GM12878 (cell line): ENCODE results near the gene ACOT13. TPM values are rescaled to one million over a fixed set of nuclear protein-coding genes. Genes with fewer than 3 reads are reported as not detected.

Experiments
- ATAC-seq: fragments of 200-7000 bp; cut with Tn5 transposase; 3 replicates; pipeline ENCODE4 v1.9.1; 2020; ENCODE audit warnings: mild to moderate bottlenecking, moderate library complexity
- BruUV-seq: library from RNA; stranded (reverse); fragments of 400-500 nt; replicated peaks from 2 replicates; lab custom pipeline; 2021; lab: Mats Ljungman, UMichigan
- CTCF ChIA-PET: fragments of 300-600 bp; sonication (Branson Sonifier 250); formaldehyde crosslinking; extraction: SDS; loops from one replicate; lab custom pipeline; 2021; ENCODE audit warnings: inconsistent platforms; lab: Yijun Ruan, JAX
- POLR2A ChIA-PET: fragments of 350-600 bp; formaldehyde crosslinking; extraction: SDS; loops from one replicate; lab custom pipeline; 2021; ENCODE audit warnings: inconsistent platforms; lab: Charles Lee
- RAD21 ChIA-PET: fragments of 300-600 bp; sonication (Branson Sonifier 250); formaldehyde crosslinking; loops from one replicate; lab custom pipeline; 2023; ENCODE audit warnings: antibody characterized with exemption; ENCODE audit not compliant: unreplicated experiment; lab: Charles Lee
- SMC1A ChIA-PET: fragments of 300-600 bp; sonication (Branson Sonifier 250); formaldehyde crosslinking; loops from one replicate; lab custom pipeline; 2023; ENCODE audit not compliant: unreplicated experiment, uncharacterized antibody; lab: Charles Lee
- DNase-seq: peaks from one replicate; pipeline ENCODE4 v3.0.0-alpha.2; 2011; ENCODE audit warnings: low read depth, low spot score
- FAIRE-seq: peaks from 3 replicates; lab custom pipeline; 2011; peaks lifted over from hg19 to GRCh38; lab: Jason Lieb, UNC
- H2AFZ ChIP-seq: 2 replicates; pipeline ENCODE4 v1.6.0; 2011; ENCODE audit warnings: low read depth, low read length, control low read depth; ENCODE audit not compliant: control insufficient read depth
- H3K27ac ChIP-seq: 2 replicates; pipeline ENCODE4 v1.5.1; 2011; ENCODE audit warnings: control low read depth; ENCODE audit not compliant: control insufficient read depth, insufficient read depth
- H3K27me3 ChIP-seq, 2 experiments: replicated peaks in 1 of 2; 2 replicates each; pipeline versions ENCODE4 v1.6.0 to v1.6.1; 2011; ENCODE audit warnings: low read length in 1 of 2; ENCODE audit not compliant: control insufficient read depth in 2 of 2, insufficient read depth in 2 of 2
- H3K36me3 ChIP-seq, 2 experiments: 2 replicates each; pipeline ENCODE4 v1.5.1; 2011; ENCODE audit warnings: low read length in 1 of 2; ENCODE audit not compliant: control insufficient read depth in 2 of 2, insufficient read depth in 2 of 2
- H3K4me1 ChIP-seq: 2 replicates; pipeline ENCODE4 v1.6.1; 2011; ENCODE audit warnings: mild to moderate bottlenecking, low read length, moderate library complexity, mixed read lengths; ENCODE audit not compliant: control insufficient read depth, insufficient read depth
- H3K4me2 ChIP-seq: 2 replicates; pipeline ENCODE4 v1.6.0; 2011; ENCODE audit warnings: control low read depth; ENCODE audit not compliant: control insufficient read depth, insufficient read depth
- H3K4me3 ChIP-seq: fragments of 200-600 bp; sonication (generic); 2 replicates; pipeline ENCODE4 v1.5.1; 2016
- H3K79me2 ChIP-seq: 2 replicates; pipeline ENCODE4 v1.6.0; 2011; ENCODE audit warnings: low read length; ENCODE audit not compliant: control insufficient read depth, insufficient read depth
- H3K9ac ChIP-seq: 2 replicates; pipeline ENCODE4 v1.8.0; 2011; ENCODE audit warnings: low read length, control low read depth, mixed read lengths; ENCODE audit not compliant: control insufficient read depth, insufficient read depth
- H3K9me3 ChIP-seq: replicated peaks from 3 replicates; pipeline ENCODE4 v1.5.1; 2011; ENCODE audit warnings: mild to moderate bottlenecking, low read length; ENCODE audit not compliant: control insufficient read depth, insufficient read depth
- H4K20me1 ChIP-seq: 2 replicates; pipeline ENCODE4 v1.6.0; 2011; ENCODE audit not compliant: control insufficient read depth, insufficient read depth
- BCL11A ChIP-seq: IDR thresholded peaks from 2 replicates; pipeline ENCODE4 v1.6.1; 2011; ENCODE audit warnings: low read depth, low read length
- BHLHE40 ChIP-seq, 2 experiments: fragments of 450-650 bp in 1 of 2; IDR thresholded peaks; 2 replicates each; pipeline ENCODE4 v1.6.1; 2011 to 2017; ENCODE audit warnings: low read depth in 2 of 2, borderline replicate concordance in 1 of 2, improper control_type of control experiment in 1 of 2, low read length in 1 of 2, mild to moderate bottlenecking in 1 of 2
- FOXK2 ChIP-seq: fragments of 450-650 bp; IDR thresholded peaks from 2 replicates; pipeline ENCODE4 v1.6.1; 2017; ENCODE audit warnings: mild to moderate bottlenecking, moderate library complexity
- FOXM1 ChIP-seq: IDR thresholded peaks from 2 replicates; pipeline ENCODE4 v1.6.1; 2012; ENCODE audit warnings: low read depth, mild to moderate bottlenecking, inconsistent platforms, low read length, moderate library complexity
- LARP7 ChIP-seq: fragments of 450-650 bp; IDR thresholded peaks from 2 replicates; pipeline ENCODE4 v1.6.1; 2017; ENCODE audit warnings: mild to moderate bottlenecking
- MXI1 ChIP-seq: fragments of 150-350 bp; IDR thresholded peaks from 2 replicates; pipeline ENCODE4 v1.6.1; 2011; ENCODE audit warnings: low read depth, mild to moderate bottlenecking, inconsistent platforms, low read length, improper control_type of control experiment
- PBX3 ChIP-seq: IDR thresholded peaks from 2 replicates; pipeline ENCODE4 v1.6.1; 2011; ENCODE audit warnings: mild to moderate bottlenecking, low read depth, low read length, moderate library complexity; ENCODE audit not compliant: insufficient replicate concordance
- TCF7 ChIP-seq: IDR thresholded peaks from 2 replicates; pipeline ENCODE4 v1.6.1; 2014; ENCODE audit warnings: antibody characterized with exemption, borderline replicate concordance
- ZBED1 ChIP-seq: IDR thresholded peaks from 2 replicates; pipeline ENCODE4 v1.6.1; 2016; ENCODE audit warnings: borderline replicate concordance
- ZBTB11 ChIP-seq: fragments of 450-650 bp; formaldehyde crosslinking; IDR thresholded peaks from 2 replicates; pipeline ENCODE4 v1.5.0; 2022; ENCODE audit warnings: mild to moderate bottlenecking, missing genetic modification characterization
- ZBTB33 ChIP-seq: fragments of 450-650 bp; IDR thresholded peaks from 2 replicates; pipeline ENCODE4 v1.6.1; 2017; ENCODE audit warnings: mild to moderate bottlenecking
- ZNF622 ChIP-seq: fragments of 450-650 bp; IDR thresholded peaks from 2 replicates; pipeline ENCODE4 v1.6.1; 2017; ENCODE audit warnings: mild to moderate bottlenecking, inconsistent platforms
- WGBS: methylation state at CpG from one replicate; pipeline ENCODE4 v1.1.6; 2016; ENCODE audit warnings: low lambda C conversion rate; ENCODE audit not compliant: insufficient replicate concordance, insufficient coverage; ENCODE audit errors: missing lambda C conversion rate; 5-methylcytosine and 5-hydroxymethylcytosine counted together
- in situ Hi-C: fragments of 300-500 bp; cut with MboI; formaldehyde crosslinking; loops from 9 replicates; pipeline ENCODE4 v1.14.3; 2018; ENCODE audit warnings: mixed read lengths
- intact Hi-C: fragments of 100-400 bp; cut with micrococcal nuclease; formaldehyde crosslinking; loops from one replicate; pipeline ENCODE4 v1.14.2; 2022; ENCODE audit not compliant: unreplicated experiment
- polyA plus RNA-seq, 11 experiments: library from polyadenylated mRNA; depleted of rRNA in 4 of 11; unstranded in 6 of 11; stranded (reverse) in 5 of 11; fragments of >200 nt; fragmentation: Nextera tagmentation in 4 of 11; fragmentation: Illumina TruSeq in 1 of 11; extraction: Ambion mirVana in 4 of 11; extraction: Trizol in 1 of 11; gene quantifications; 1 replicate in 1 of 11; 2 replicates in 10 of 11; pipeline versions ENCODE4 v1.2.1 to v1.2.3, GENCODE V29; 2011 to 2016; ENCODE audit warnings: inconsistent platforms in 2 of 11, missing spikeins in 2 of 11, low read depth in 1 of 11
- total RNA-seq, 4 experiments: library from RNA; depleted of rRNA in 3 of 4; stranded (reverse); fragments of >200 nt in 3 of 4; fragmentation: Illumina TruSeq in 1 of 4; extraction: Trizol in 1 of 4; gene quantifications; 2 replicates each; pipeline versions ENCODE4 v1.2.1 to v1.2.3, GENCODE V29; 2013 to 2021

ACOT13 gene
- total and polyA plus RNA-seq, 10 of the 15 experiments (the other 5 are each of a cell fraction or from before 2014, with no cell fraction given), result 6.0 to 60.6 (median 36.6) TPM

- Histone ChIP-seq H3K36me3 (no peaks in the 10 kb centered on the region), H3K27ac (no peak overlapping the region), H3K4me1 (no peaks in the 10 kb centered on the region), H3K27me3 (0 out of 4 replicates have a peak, but pooled peaks cover 0 to 4% of the 10 kb centered on the region in 2 experiments), H3K4me3 (no peak overlapping the region)
- SMC1A ChIA-PET, result no interaction called here
- no TSS peak for BruUV-seq
- POLR2A ChIA-PET, result no interaction called here
- no peak for TF ChIP-seq TCF7
- no peak for TF ChIP-seq BCL11A
- TF ChIP-seq MXI1, result no peak
- TF ChIP-seq ZBTB33, result no peak
- TF ChIP-seq ZBTB11 (CRISPR knock-in tag), result no peak
- no peak for TF ChIP-seq LARP7
- no peak for TF ChIP-seq PBX3
- TF ChIP-seq FOXM1, result no peak
- TF ChIP-seq ZBED1, result no peak
- no peak for TF ChIP-seq FOXK2
- no peak for TF ChIP-seq BHLHE40 (IDR thresholded peaks at IDR 0.05; ENCODE audit: borderline replicate concordance in 1 of 2, low read depth in 2 of 2, low read length in 1 of 2)
- no peak for TF ChIP-seq ZNF622
- TF ChIP-seq, all 136 proteins: peak for 0
- intact Hi-C loops (no loop called here), in situ Hi-C loops (no loop called here)
- CTCF ChIA-PET, result interaction anchor here (1.3 kb wide), 1 partner anchor 202 kb away, joined by 3 read pairs; no protein-coding TSS in a partner anchor
- Histone ChIP-seq H3K9ac (no peak overlapping the region), H4K20me1 (no peaks in the 10 kb centered on the region), H3K79me2 (no peaks in the 10 kb centered on the region), H3K9me3 (no peaks in the 10 kb centered on the region; the same call in 2 of the 3 replicates), H2AFZ (no peak overlapping the region), H3K4me2 (no peak overlapping the region)
- DNase-seq (no peak), ATAC-seq (no peak), FAIRE-seq (no peak)
- RAD21 ChIA-PET, result no interaction called here
- WGBS, result 6% methylated on average over 1 of the region's 1 CpG
These were observed 34.3 kb upstream of the ACOT13 start for GRCh38 chr6:24632573-24632972.
